ENCODE data around the gene JMJD6.
"Not testable (repeated sequence)": the region's sequence is repeated elsewhere in the genome, so short reads cannot be mapped to it uniquely, and the experiment has no call there.

JMJD6 gene

GRCh38 chr17:76700617-76701470 is 25.6 kb downstream of the JMJD6 start:
- DNase-seq = peak in 1 of 56 donors; percentile 24

- no peak for DNase-seq
These were observed 26.2 kb downstream of the JMJD6 start for GRCh38 chr17:76700270-76700616.

GRCh38 chr17:76698466-76698977 is 27.9 kb downstream of the JMJD6 start:
- not testable (repeated sequence) for DNase-seq

- peak in 1 of 56 donors; percentile 31 for DNase-seq
These were observed 28.5 kb downstream of the JMJD6 start for GRCh38 chr17:76697702-76698465.

- no peak for DNase-seq
These were observed 29.4 kb downstream of the JMJD6 start for GRCh38 chr17:76696763-76697701.

- DNase-seq = no peak
These were observed 31.2 kb downstream of the JMJD6 start for GRCh38 chr17:76695059-76695831.

- DNase-seq = no peak
These were observed 34.8 kb downstream of the JMJD6 start for GRCh38 chr17:76691379-76692191.

GRCh38 chr17:76690596-76691280 is 35.7 kb downstream of the JMJD6 start:
- no peak for DNase-seq

GRCh38 chr17:76689859-76690258 is 36.5 kb downstream of the JMJD6 start:
- no peak for DNase-seq

- no peak for DNase-seq
These were observed 38.2 kb downstream of the JMJD6 start for GRCh38 chr17:76688165-76688622.

GRCh38 chr17:76687298-76688164 is 38.9 kb downstream of the JMJD6 start:
- DNase-seq = peak in 13 of 56 donors; percentile 11 to 68 (median 31)

GRCh38 chr17:76686538-76687297 is 39.7 kb downstream of the JMJD6 start:
- no peak for DNase-seq

- DNase-seq = no peak
These were observed 40.6 kb downstream of the JMJD6 start for GRCh38 chr17:76685846-76686245.

GRCh38 chr17:76685366-76685765 is 41.0 kb downstream of the JMJD6 start:
- DNase-seq = no peak

- DNase-seq = no peak
These were observed 41.6 kb downstream of the JMJD6 start for GRCh38 chr17:76684756-76685155.

GRCh38 chr17:76683921-76684745 is 42.3 kb downstream of the JMJD6 start:
- no peak for DNase-seq

Data from amygdala (tissue), 56 donors.